ENCODE results near the gene ZSWIM7. TPM values are rescaled to one million over a fixed set of nuclear protein-coding genes. Genes with fewer than 3 reads are reported as not detected.

ZSWIM7 gene
- total RNA-seq, 4 donors from 2014 or later, result 9.1 to 15.4 (median 12.5) TPM

GRCh38 chr17:15958484-15958854 lies 41.0 kb downstream of the ZSWIM7 start:
- H3K36me3 ChIP-seq, result no peaks in the 10 kb centered on the region
- peak overlapping the region; percentile 51 for H3K27ac ChIP-seq
- DNase-seq (ENCODE audit: low spot score in 2 of 2), result no peak
- 90% methylated on average over 4 of the region's 4 CpGs for WGBS
- H3K4me3 ChIP-seq, result no peak overlapping the region
- peaks cover 32% of the 10 kb centered on the region for H3K4me1 ChIP-seq
- TF ChIP-seq POLR2A (IDR thresholded peaks at IDR 0.05), result no peak
- no peak for TF ChIP-seq EP300 (IDR thresholded peaks at IDR 0.05)
- TF ChIP-seq POLR2AphosphoS5 (IDR thresholded peaks at IDR 0.05), result no peak
- TF ChIP-seq CTCF (IDR thresholded peaks at IDR 0.05), result no peak
- H3K27me3 ChIP-seq, result no peaks in the 10 kb centered on the region
- H3K9me3 ChIP-seq, result no peaks in the 10 kb centered on the region

DNA sequence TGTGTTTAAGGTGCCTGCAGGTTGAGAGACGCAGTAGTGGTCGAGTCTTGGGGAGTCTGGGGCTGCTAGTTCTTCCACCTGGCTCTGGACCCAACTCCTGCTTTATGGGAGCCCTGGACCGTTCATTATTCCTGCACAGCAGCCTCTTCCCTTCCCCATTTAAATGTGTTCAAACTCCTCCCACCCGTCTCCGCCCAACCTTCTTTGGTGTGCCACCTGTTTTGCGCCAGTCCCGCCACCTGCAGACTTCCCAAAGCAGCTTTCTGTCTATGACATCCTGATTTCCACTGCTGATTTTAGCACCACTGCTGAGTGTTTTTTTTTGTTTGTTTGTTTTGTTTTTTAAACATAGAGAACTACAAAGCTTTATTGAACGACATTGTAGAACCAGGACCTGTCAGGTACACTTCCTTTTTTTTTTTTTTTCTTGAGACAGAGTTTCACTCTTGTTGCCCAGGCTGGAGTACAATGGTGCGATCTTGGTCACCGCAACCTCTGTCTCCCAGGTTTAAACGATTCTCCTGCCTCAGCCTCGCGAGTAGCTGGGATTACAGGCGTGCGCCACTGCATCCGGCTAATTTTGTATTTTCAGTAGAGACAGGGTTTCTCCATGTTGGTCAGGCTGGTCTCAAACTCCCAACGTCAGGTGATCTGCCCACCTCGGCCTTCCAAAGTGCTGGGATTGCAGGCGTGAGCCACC lies 41.7 kb downstream of the ZSWIM7 start:
- peak in 1 of 2 donors; percentile 39 for DNase-seq (ENCODE audit: low spot score in 2 of 2)
- Histone ChIP-seq H3K9me3 (no peaks in the 10 kb centered on the region), H3K4me1 (peaks cover 32% of the 10 kb centered on the region), H3K4me3 (no peak overlapping the region), H3K36me3 (no peaks in the 10 kb centered on the region), H3K27ac (no peak overlapping the region), H3K27me3 (no peaks in the 10 kb centered on the region)
- TF ChIP-seq POLR2AphosphoS5 (IDR thresholded peaks at IDR 0.05), result no peak
- WGBS, result 84% methylated on average over 18 of the region's 19 CpGs

- Histone ChIP-seq H3K27me3 (no peaks in the 10 kb centered on the region), H3K9me3 (no peaks in the 10 kb centered on the region), H3K4me1 (peaks cover 32% of the 10 kb centered on the region), H3K36me3 (no peaks in the 10 kb centered on the region), H3K4me3 (no peak overlapping the region), H3K27ac (no peak overlapping the region)
- TF ChIP-seq CTCF (IDR thresholded peaks at IDR 0.05) (no peak), POLR2AphosphoS5 (IDR thresholded peaks at IDR 0.05) (no peak), POLR2A (IDR thresholded peaks at IDR 0.05) (no peak), EP300 (IDR thresholded peaks at IDR 0.05) (no peak)
- WGBS, result 76% methylated on average over 6 of the region's 6 CpGs
- DNase-seq (ENCODE audit: low spot score in 2 of 2), result no peak
These were observed 42.3 kb downstream of the ZSWIM7 start for GRCh38 chr17:15957206-15957605.

GRCh38 chr17:15955793-15956541 lies 43.5 kb downstream of the ZSWIM7 start:
- DNase-seq (ENCODE audit: low spot score in 2 of 2), result no peak
- H3K4me1 ChIP-seq, result peaks cover 32% of the 10 kb centered on the region
- no peaks in the 10 kb centered on the region for H3K9me3 ChIP-seq
- 87% methylated on average over 14 of the region's 14 CpGs for WGBS
- no peaks in the 10 kb centered on the region for H3K27me3 ChIP-seq
- H3K4me3 ChIP-seq, result no peak overlapping the region
- TF ChIP-seq POLR2AphosphoS5 (IDR thresholded peaks at IDR 0.05) (no peak), EP300 (IDR thresholded peaks at IDR 0.05) (no peak), CTCF (IDR thresholded peaks at IDR 0.05) (no peak), POLR2A (IDR thresholded peaks at IDR 0.05) (no peak)
- peaks cover 2% of the 10 kb centered on the region for H3K36me3 ChIP-seq
- H3K27ac ChIP-seq, result no peak overlapping the region

DNA sequence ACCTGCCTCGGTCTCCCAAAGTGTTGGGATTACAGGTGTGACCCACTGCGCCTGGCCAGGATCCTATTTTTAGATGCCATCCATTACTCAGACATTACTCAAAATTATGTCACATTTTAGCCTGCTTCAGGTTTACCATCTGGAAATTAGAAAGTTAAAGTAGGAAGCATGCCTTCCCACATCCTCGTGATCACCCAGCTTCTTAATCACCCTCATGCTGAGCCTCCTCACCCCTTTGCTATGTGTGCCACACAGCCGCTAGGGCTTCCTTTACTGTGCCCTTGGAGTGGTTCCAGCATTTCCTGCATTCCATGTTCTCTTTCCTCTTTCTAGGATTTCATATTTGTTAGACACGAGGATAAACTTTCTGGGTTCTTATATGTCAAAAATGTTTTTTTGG lies 45.3 kb downstream of the ZSWIM7 start:
- TF ChIP-seq CTCF (IDR thresholded peaks at IDR 0.05), result no peak
- TF ChIP-seq EP300 (IDR thresholded peaks at IDR 0.05), result no peak
- no peak for TF ChIP-seq POLR2A (IDR thresholded peaks at IDR 0.05)
- no peak for TF ChIP-seq POLR2AphosphoS5 (IDR thresholded peaks at IDR 0.05)
- Histone ChIP-seq H3K4me3 (no peak overlapping the region), H3K9me3 (no peaks in the 10 kb centered on the region), H3K27ac (no peak overlapping the region), H3K36me3 (peaks cover 2% of the 10 kb centered on the region), H3K27me3 (no peaks in the 10 kb centered on the region), H3K4me1 (peaks cover 25% of the 10 kb centered on the region)
- peak in 1 of 2 donors; percentile 19 for DNase-seq (ENCODE audit: low spot score in 2 of 2)
- 59% methylated on average over 5 of the region's 5 CpGs for WGBS

Measured in suprapubic skin (tissue), 4 donors.